ENCODE results near the gene CA11.

DNA sequence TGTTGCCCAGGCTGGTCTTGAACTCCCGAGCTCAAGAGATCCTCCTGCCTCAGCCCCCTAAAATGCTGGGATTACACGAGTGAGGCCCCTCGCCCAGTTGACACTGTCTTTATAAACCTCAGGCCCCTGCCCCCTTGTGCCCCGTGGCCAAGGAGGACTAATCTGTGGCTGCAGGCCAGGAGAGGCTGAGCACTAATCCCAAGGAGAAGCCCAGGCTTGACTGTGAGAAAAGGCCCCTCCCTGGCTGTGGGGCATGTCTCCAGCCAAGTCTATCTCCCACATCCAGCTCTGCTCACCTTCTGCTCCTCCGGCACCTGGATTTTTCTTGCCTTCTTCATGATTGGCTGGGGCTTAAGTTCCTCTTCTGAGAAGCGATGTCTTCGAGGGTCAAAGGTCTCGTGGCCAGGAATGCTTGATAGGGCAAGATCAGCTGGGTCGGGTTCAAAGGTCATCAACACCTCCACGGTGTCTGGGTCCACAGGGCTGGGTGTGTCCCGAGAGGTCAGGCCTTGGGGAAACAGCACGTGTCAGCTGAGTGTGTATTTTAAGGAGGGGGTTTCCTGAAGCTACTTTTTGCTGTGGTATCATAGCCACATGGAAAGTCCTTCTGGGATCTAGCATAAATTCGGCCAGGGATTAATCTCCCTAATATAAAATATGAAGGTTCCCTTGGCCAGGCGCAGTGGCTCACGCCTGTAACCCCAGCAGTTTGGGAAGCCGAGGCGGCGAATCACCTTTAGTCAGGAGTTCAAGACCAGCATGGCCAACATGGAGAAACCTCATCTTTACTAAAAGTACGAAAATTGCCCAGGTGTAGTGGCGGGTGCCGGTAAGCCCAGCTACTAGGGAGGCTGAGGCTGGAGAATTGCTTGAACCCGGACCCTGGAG is 12.6 kb downstream of the CA11 start:
- TF ChIP-seq, protein P1, sequence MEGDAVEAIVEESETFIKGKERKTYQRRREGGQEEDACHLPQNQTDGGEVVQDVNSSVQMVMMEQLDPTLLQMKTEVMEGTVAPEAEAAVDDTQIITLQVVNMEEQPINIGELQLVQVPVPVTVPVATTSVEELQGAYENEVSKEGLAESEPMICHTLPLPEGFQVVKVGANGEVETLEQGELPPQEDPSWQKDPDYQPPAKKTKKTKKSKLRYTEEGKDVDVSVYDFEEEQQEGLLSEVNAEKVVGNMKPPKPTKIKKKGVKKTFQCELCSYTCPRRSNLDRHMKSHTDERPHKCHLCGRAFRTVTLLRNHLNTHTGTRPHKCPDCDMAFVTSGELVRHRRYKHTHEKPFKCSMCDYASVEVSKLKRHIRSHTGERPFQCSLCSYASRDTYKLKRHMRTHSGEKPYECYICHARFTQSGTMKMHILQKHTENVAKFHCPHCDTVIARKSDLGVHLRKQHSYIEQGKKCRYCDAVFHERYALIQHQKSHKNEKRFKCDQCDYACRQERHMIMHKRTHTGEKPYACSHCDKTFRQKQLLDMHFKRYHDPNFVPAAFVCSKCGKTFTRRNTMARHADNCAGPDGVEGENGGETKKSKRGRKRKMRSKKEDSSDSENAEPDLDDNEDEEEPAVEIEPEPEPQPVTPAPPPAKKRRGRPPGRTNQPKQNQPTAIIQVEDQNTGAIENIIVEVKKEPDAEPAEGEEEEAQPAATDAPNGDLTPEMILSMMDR (IDR thresholded peaks at IDR 0.05): no peak
- TF ChIP-seq POLR2A (IDR thresholded peaks at IDR 0.05): no peak

Data from heart left ventricle (tissue), 13 donors.